Ishikawa (cell line): Measurements from ENCODE around the gene PTN.

Experiments
- CEBPB ChIP-seq: IDR thresholded peaks from 2 replicates; pipeline ENCODE4 v1.6.1; 2012
- CREB1 ChIP-seq: IDR thresholded peaks from 2 replicates; pipeline ENCODE4 v1.6.1; 2012; ENCODE audit warnings: low read depth
- EGR1 ChIP-seq: IDR thresholded peaks from 2 replicates; pipeline ENCODE4 v1.6.1; 2012
- EP300 ChIP-seq: IDR thresholded peaks from 2 replicates; pipeline ENCODE4 v1.6.1; 2012; ENCODE audit warnings: borderline replicate concordance
- FOXM1 ChIP-seq: IDR thresholded peaks from 2 replicates; pipeline ENCODE4 v1.6.1; 2012; ENCODE audit warnings: low read depth, borderline replicate concordance
- MAX ChIP-seq: IDR thresholded peaks from 2 replicates; pipeline ENCODE4 v1.6.1; 2012
- NFIC ChIP-seq: IDR thresholded peaks from 2 replicates; pipeline ENCODE4 v1.6.1; 2012
- RAD21 ChIP-seq: IDR thresholded peaks from 2 replicates; pipeline ENCODE4 v1.6.1; 2012; ENCODE audit warnings: low read depth
- REST ChIP-seq: IDR thresholded peaks from 2 replicates; pipeline ENCODE4 v1.6.1; 2012; ENCODE audit warnings: low read depth, mild to moderate bottlenecking
- TAF1 ChIP-seq: IDR thresholded peaks from 2 replicates; pipeline ENCODE4 v1.6.1; 2012; ENCODE audit warnings: low read depth, mild to moderate bottlenecking
- TCF12 ChIP-seq: IDR thresholded peaks from 2 replicates; pipeline ENCODE4 v1.6.1; 2012; ENCODE audit warnings: low read depth
- TEAD4 ChIP-seq: IDR thresholded peaks from 2 replicates; pipeline ENCODE4 v1.6.1; 2012
- USF1 ChIP-seq: IDR thresholded peaks from 2 replicates; pipeline ENCODE4 v1.6.1; 2012
- YY1 ChIP-seq: IDR thresholded peaks from 2 replicates; pipeline ENCODE4 v1.6.1; 2012; ENCODE audit warnings: low read depth
- ZBTB7A ChIP-seq: IDR thresholded peaks from 2 replicates; pipeline ENCODE4 v1.6.1; 2012; ENCODE audit warnings: low read depth

Gene PTN

DNA sequence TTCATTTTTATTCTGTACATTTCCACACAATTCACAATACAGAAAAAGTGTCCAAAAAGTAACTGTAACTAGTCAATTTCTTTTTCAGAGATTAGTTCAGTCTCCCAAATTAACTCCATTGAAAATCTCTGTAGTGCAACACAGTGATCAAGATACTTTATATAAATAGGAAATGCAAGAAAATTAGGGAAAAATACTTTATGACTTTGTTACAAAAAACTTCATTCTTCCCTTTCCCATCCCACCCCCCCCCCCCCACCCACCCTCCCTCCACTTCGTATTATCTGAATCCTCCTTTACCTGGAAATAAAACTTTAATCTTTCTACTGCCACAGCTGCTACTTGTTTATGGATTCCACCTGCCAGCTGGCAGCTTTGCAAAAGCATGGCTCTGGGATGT is 37.5 kb upstream of the PTN start:
- TF ChIP-seq CREB1 (no peak), YY1 (no peak), REST (no peak), EGR1 (no peak)

DNA sequence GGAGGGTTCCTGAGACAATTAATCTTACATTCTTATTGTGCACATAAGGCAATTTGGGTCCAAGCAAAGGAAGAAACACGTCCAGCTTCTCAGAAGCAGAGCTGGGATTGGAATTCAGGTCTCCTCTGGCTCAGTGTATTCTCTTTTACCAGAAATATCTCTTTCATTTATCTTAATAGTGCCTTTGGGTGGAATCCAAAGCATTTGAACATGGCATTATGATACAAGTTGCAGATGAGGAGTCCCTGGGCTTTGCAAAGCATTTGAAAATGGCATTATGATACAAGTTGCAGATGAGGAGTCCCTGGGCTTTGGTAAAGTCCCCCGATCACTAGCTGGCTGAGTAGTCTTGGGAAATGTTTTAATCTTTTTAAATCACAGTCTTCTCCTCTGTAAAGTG is 30.0 kb upstream of the PTN start:
- TF ChIP-seq TCF12 (no peak), CEBPB (no peak), FOXM1 (no peak), ZBTB7A (no peak), NFIC (no peak), YY1 (no peak), EGR1 (no peak), USF1 (no peak), MAX (no peak), CREB1 (no peak), REST (no peak), EP300 (no peak), RAD21 (no peak), TAF1 (no peak), TEAD4 (no peak)

DNA sequence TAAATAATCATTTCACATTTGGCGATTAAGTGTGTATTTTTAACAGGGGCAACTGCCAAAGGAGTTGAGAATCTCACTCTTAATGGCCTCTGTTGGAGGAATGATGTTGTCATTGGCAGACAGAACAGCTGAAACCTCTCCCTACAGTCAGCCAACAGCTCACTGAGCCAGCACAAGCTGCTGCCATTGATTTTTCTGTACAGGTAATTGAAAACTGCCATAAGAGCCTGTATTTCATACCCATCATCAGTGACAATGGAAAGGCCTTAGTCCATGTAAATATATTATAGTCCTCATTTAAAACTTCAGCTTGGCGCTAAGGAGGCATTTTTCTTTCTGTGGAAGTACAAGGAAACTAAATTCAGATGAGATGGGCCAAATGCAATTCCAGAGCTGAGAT is 28.1 kb upstream of the PTN start:
- TF ChIP-seq MAX (no peak), CREB1 (no peak), TCF12 (no peak), EP300 (no peak)

DNA sequence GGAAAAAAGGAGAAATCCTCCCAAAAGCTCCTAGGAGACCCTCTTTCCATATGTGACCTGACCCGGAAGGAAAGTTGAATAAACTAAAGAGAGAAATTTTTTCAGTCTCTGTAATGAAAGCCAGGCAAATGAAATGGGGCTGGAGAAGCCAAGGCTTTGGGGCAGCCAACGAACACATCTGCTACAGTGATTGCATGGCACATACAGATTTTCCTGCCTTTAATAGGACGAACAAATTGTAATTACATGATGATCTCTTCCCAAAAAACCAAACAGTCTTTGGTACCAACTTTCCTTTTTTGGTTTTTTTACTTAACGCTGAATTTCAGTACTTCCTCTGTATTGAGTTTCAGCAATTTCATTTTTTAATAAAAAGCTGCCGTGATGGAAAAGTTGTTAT is 23.5 kb upstream of the PTN start:
- TF ChIP-seq REST = no peak
- no peak for TF ChIP-seq MAX
- no peak for TF ChIP-seq FOXM1
- TF ChIP-seq EGR1 = no peak
- TF ChIP-seq NFIC = no peak
- no peak for TF ChIP-seq YY1
- no peak for TF ChIP-seq TCF12
- no peak for TF ChIP-seq EP300
- TF ChIP-seq USF1 = no peak
- no peak for TF ChIP-seq CREB1
- TF ChIP-seq ZBTB7A = no peak
- TF ChIP-seq TEAD4 = no peak

DNA sequence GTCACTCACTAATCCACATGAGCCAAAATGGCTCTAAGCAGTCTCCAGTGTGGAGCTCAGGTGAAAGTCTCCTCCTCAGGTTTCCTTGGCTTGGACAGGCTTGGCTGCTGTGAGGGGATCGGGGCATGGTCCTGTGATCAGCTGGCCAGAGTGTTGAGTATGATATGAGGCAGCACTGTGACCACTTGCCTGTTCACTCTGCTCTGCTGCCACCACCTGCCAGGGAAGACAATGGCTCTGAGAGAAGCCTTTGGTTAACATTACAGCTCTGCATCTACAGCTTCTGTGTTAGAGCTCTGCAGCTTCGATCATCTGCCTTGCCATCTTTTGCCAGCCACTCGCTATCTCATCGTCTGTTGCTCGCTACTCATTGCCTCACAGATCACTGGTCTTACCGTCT is 20.1 kb upstream of the PTN start:
- TF ChIP-seq FOXM1 (no peak), TCF12 (no peak), TEAD4 (no peak), CEBPB (no peak), NFIC (no peak)
